HepG2 (cell line): ENCODE measurements around the gene BTF3L4. TPM values are rescaled to one million over a fixed set of nuclear protein-coding genes. Genes with fewer than 3 reads are reported as not detected.

Experiments used
- ATAC-seq: fragments of 200-7000 bp; cut with Tn5 transposase; 3 replicates; pipeline ENCODE4 v1.9.1; 2020; ENCODE audit warnings: mild to moderate bottlenecking, moderate library complexity
- BruUV-seq: library from RNA; stranded (reverse); fragments of 400-500 nt; replicated peaks from 2 replicates; lab custom pipeline; 2021; lab: Mats Ljungman, UMichigan
- CTCF ChIA-PET: fragments of 300-600 bp; formaldehyde crosslinking; extraction: SDS; loops from one replicate; lab custom pipeline; 2021; ENCODE audit warnings: low total read pairs, inconsistent platforms, low intra/inter-chr PET ratio; lab: Yijun Ruan, JAX
- POLR2A ChIA-PET: fragments of 350-600 bp; sonication (Branson Sonifier 250); formaldehyde crosslinking; loops from one replicate; lab custom pipeline; 2020; ENCODE audit warnings: antibody characterized with exemption, inconsistent platforms; lab: Yijun Ruan, JAX
- DNase-seq: peaks from one replicate; pipeline ENCODE4 v3.0.0-alpha.2; 2015; ENCODE audit warnings: low spot score
- FAIRE-seq: peaks from 3 replicates; lab custom pipeline; 2011; peaks lifted over from hg19 to GRCh38; lab: Jason Lieb, UNC
- H2AFZ ChIP-seq: one replicate; pipeline ENCODE4 v1.6.1; 2011; ENCODE audit warnings: low read length, inconsistent platforms
- H3K27ac ChIP-seq: fragments of 300-600 bp; 3 replicates; pipeline ENCODE4 v1.8.0; 2011; ENCODE audit warnings: mixed run types, mild to moderate bottlenecking, mixed read lengths, low read length, inconsistent platforms; ENCODE audit not compliant: insufficient read depth; ENCODE audit errors: extremely low read length
- H3K27me3 ChIP-seq, 2 experiments: fragments of 200-600 bp in 1 of 2; 2 replicates in 1 of 2; 3 replicates in 1 of 2; pipeline versions ENCODE4 v1.6.0 to v1.8.0; 2011; ENCODE audit warnings: low read length in 2 of 2, mild to moderate bottlenecking in 2 of 2, moderate library complexity in 2 of 2, inconsistent platforms in 1 of 2; ENCODE audit not compliant: insufficient read depth in 2 of 2, control insufficient read depth in 1 of 2
- H3K36me3 ChIP-seq, 2 experiments: fragments of 200-600 bp in 1 of 2; replicated peaks in 1 of 2; 2 replicates in 1 of 2; 3 replicates in 1 of 2; pipeline versions ENCODE4 v1.5.1 to v1.8.0; 2011; ENCODE audit warnings: low read length in 2 of 2, inconsistent platforms in 1 of 2; ENCODE audit not compliant: insufficient read depth in 2 of 2, control insufficient read depth in 1 of 2
- H3K4me1 ChIP-seq: 2 replicates; pipeline ENCODE4 v1.5.1; 2012; ENCODE audit warnings: low read length, inconsistent platforms; ENCODE audit not compliant: insufficient read depth
- H3K4me2 ChIP-seq: 2 replicates; pipeline ENCODE4 v1.6.0; 2011; ENCODE audit warnings: low read depth, low read length, inconsistent platforms
- H3K4me3 ChIP-seq, 3 experiments: fragments of 200-600 bp in 1 of 3; sonication (generic), shearing (Covaris generic) in 1 of 3; replicated peaks in 1 of 3; 2 replicates each; pipeline ENCODE4 v1.5.1; 2011 to 2016; ENCODE audit warnings: low read length in 3 of 3, inconsistent platforms in 2 of 3, low read depth in 2 of 3, mild to moderate bottlenecking in 2 of 3, control low read depth in 1 of 3, mixed read lengths in 1 of 3; ENCODE audit not compliant: insufficient read depth in 1 of 3
- H3K79me2 ChIP-seq: one replicate; pipeline ENCODE4 v1.6.1; 2011; ENCODE audit warnings: low read length, inconsistent platforms; ENCODE audit not compliant: insufficient read depth
- H3K9ac ChIP-seq: 2 replicates; pipeline ENCODE4 v1.6.0; 2011; ENCODE audit warnings: mild to moderate bottlenecking, low read depth, low read length, inconsistent platforms; ENCODE audit not compliant: insufficient read depth
- H3K9me3 ChIP-seq: 2 replicates; pipeline ENCODE4 v1.5.1; 2012; ENCODE audit warnings: mild to moderate bottlenecking, low read length
- H4K20me1 ChIP-seq: 2 replicates; pipeline ENCODE4 v1.6.0; 2011; ENCODE audit warnings: inconsistent platforms, mild to moderate bottlenecking, low read length, moderate library complexity; ENCODE audit not compliant: insufficient read depth
- EHMT2 ChIP-seq: fragments of 200-600 bp; sonication (generic); IDR thresholded peaks from 2 replicates; pipeline ENCODE4 v1.7.0; 2017; ENCODE audit warnings: antibody characterized with exemption, low read depth, low read length, borderline replicate concordance
- MBD4 ChIP-seq: IDR thresholded peaks from 2 replicates; pipeline ENCODE4 v1.6.1; 2012; ENCODE audit warnings: low read length, inconsistent platforms, borderline replicate concordance
- MLXIP ChIP-seq: sonication (generic); formaldehyde crosslinking; IDR thresholded peaks from 2 replicates; pipeline ENCODE4 v1.9.0; 2021; ENCODE audit warnings: missing genetic modification reagents, borderline replicate concordance
- NCOR1 ChIP-seq: fragments of 200-600 bp; sonication (generic); IDR thresholded peaks from 2 replicates; pipeline ENCODE4 v1.7.0; 2017; ENCODE audit warnings: antibody characterized with exemption, low read length, borderline replicate concordance
- SIN3A ChIP-seq: IDR thresholded peaks from 2 replicates; pipeline ENCODE4 v1.6.1; 2011; ENCODE audit warnings: low read depth, mild to moderate bottlenecking, control low read depth, low read length, borderline replicate concordance
- XRCC5 ChIP-seq: fragments of 200-400 bp; formaldehyde crosslinking; optimal IDR thresholded peaks from 2 replicates; pipeline ENCODE3; 2017; ENCODE audit warnings: mild to moderate bottlenecking, low read length
- ZFP41 ChIP-seq: sonication (generic); formaldehyde crosslinking; IDR thresholded peaks from 2 replicates; pipeline ENCODE4 v1.4.0; 2020; ENCODE audit warnings: mild to moderate bottlenecking, missing genetic modification reagents, borderline replicate concordance
- ZNF234 ChIP-seq: sonication (generic); formaldehyde crosslinking; conservative IDR thresholded peaks from 2 replicates; pipeline ENCODE4 v1.5.1; 2020; ENCODE audit warnings: mild to moderate bottlenecking, missing genetic modification reagents
- ZNF629 ChIP-seq: sonication (generic); formaldehyde crosslinking; conservative IDR thresholded peaks from 2 replicates; pipeline ENCODE4 v1.5.0; 2020; ENCODE audit warnings: missing genetic modification reagents
- ZNF772 ChIP-seq: sonication (generic); formaldehyde crosslinking; IDR thresholded peaks from 2 replicates; pipeline ENCODE4 v1.5.0; 2020; ENCODE audit warnings: mild to moderate bottlenecking, missing genetic modification reagents
- WGBS: methylation state at CpG from one replicate; pipeline ENCODE4 v1.1.6; 2017; ENCODE audit warnings: low lambda C conversion rate; 5-methylcytosine and 5-hydroxymethylcytosine counted together
- in situ Hi-C: cut with HindIII; loops from 2 replicates; pipeline ENCODE4 v1.10.0; 2017; ENCODE audit warnings: low pct_unique_long_range_greater_than_20kb; ENCODE audit not compliant: extremely low pct_ligation_motif_present
- intact Hi-C: fragments of 100-400 bp; cut with micrococcal nuclease; formaldehyde crosslinking; loops from one replicate; pipeline ENCODE4 v1.10.0; 2022; ENCODE audit not compliant: unreplicated experiment
- polyA plus RNA-seq, 8 experiments: library from polyadenylated mRNA; depleted of rRNA in 3 of 8; stranded (reverse) in 7 of 8; unstranded in 1 of 8; fragments of >200 nt; fragmentation: Illumina TruSeq in 4 of 8; extraction: Trizol in 4 of 8; gene quantifications; 2 replicates each; pipeline versions ENCODE4 v1.2.1 to v1.2.3, GENCODE V29; 2011 to 2016; ENCODE audit warnings: low read depth in 4 of 8, missing spikeins in 1 of 8, mixed read lengths in 1 of 8; ENCODE audit not compliant: insufficient read depth in 1 of 8
- total RNA-seq, 5 experiments: library from RNA; depleted of rRNA; stranded (reverse); fragments of >200 nt; fragmentation: Illumina TruSeq; extraction: Trizol; gene quantifications; 2 replicates each; pipeline ENCODE4 v1.2.3, GENCODE V29; 2016; ENCODE audit warnings: low read depth in 1 of 5
- TF ChIP-seq, protein P1 (sequence below): sonication (generic); formaldehyde crosslinking; IDR thresholded peaks from 2 replicates; pipeline ENCODE4 v1.5.0; 2020; ENCODE audit warnings: mild to moderate bottlenecking, missing genetic modification reagents

The BTF3L4 gene
- total and polyA plus RNA-seq, 2 of the 13 experiments (the other 11 are each of a cell fraction or from before 2014, with no cell fraction given): 59.0 to 74.3 TPM

- TF ChIP-seq, protein P1, sequence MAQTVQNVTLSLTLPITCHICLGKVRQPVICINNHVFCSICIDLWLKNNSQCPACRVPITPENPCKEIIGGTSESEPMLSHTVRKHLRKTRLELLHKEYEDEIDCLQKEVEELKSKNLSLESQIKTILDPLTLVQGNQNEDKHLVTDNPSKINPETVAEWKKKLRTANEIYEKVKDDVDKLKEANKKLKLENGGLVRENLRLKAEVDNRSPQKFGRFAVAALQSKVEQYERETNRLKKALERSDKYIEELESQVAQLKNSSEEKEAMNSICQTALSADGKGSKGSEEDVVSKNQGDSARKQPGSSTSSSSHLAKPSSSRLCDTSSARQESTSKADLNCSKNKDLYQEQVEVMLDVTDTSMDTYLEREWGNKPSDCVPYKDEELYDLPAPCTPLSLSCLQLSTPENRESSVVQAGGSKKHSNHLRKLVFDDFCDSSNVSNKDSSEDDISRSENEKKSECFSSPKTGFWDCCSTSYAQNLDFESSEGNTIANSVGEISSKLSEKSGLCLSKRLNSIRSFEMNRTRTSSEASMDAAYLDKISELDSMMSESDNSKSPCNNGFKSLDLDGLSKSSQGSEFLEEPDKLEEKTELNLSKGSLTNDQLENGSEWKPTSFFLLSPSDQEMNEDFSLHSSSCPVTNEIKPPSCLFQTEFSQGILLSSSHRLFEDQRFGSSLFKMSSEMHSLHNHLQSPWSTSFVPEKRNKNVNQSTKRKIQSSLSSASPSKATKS (CRISPR knock-in tag): 0 out of 2 replicates have a peak, but pooled peaks have one; percentile 13
- TF ChIP-seq ZNF234 (CRISPR knock-in tag) (no peak), MBD4 (0 out of 2 replicates have a peak, but pooled peaks have one; percentile 10), XRCC5 (no peak)
Observed at GRCh38 chr1:52037909-52038308, 18.2 kb upstream of the BTF3L4 start (continued).

DNA sequence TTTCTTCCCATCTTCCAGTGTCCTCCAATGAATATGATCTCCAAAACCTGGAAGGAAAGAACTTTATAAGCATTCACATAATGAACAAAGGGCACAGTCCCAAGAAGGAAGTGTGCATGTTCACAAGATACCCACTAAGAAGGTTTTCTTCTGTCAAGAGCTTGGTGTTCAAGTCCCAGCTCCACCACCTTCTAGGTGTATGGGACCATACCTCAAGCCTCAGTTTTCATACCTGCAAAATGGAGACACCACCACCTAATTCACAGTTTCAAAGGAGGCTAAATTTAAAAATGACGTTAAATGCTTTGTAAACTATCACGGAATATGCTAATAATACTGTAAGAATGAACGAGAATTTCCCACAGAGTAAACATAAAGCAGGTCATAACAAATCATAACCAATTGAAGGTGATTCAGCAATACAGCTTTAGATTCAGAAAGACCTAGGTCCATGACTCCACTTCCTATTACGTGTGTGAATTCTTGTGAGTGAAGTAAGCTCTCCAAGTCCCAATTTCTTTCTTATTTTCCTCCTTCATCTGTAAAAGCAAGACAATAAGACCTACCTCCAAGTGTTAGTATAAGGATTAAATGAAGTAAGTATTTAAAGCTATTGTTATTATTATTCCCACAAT, 14.4 kb upstream of the BTF3L4 start:
- Histone ChIP-seq H3K9ac (no peak overlapping the region), H3K79me2 (peaks cover 15% of the 10 kb centered on the region), H3K36me3 (peaks cover 5 to 20% of the 10 kb centered on the region in 2 experiments), H3K4me3 (no peak overlapping the region), H3K9me3 (no peaks in the 10 kb centered on the region), H3K4me2 (no peak overlapping the region), H3K27ac (no peak overlapping the region), H4K20me1 (no peaks in the 10 kb centered on the region), H3K4me1 (peaks cover 27% of the 10 kb centered on the region), H3K27me3 (no peaks in the 10 kb centered on the region), H2AFZ (no peak overlapping the region)
- intact Hi-C loops (loop anchor here (2.0 kb wide), 1 partner anchor 63 kb away; no protein-coding TSS in a partner anchor), in situ Hi-C loops (no loop called here)
- ChIA-PET POLR2A (interaction anchor here (1.2 to 1.3 kb wide), 2 partner anchors 8 to 13 kb away, joined by 3 to 5 read pairs; partner anchors contain the start of genes KTI12 and TXNDC12), CTCF (no interaction called here)
- FAIRE-seq (no peak), ATAC-seq (no peak), DNase-seq (no peak)
- BruUV-seq: no TSS peak
- peak; percentile 63; the same call in 1 of the 2 replicates for TF ChIP-seq ZNF629 (CRISPR knock-in tag)
- no peak for TF ChIP-seq NCOR1
- no peak for TF ChIP-seq MLXIP (CRISPR knock-in tag)
- no peak for TF ChIP-seq ZNF772
- no peak for TF ChIP-seq EHMT2
- TF ChIP-seq ZFP41 (CRISPR knock-in tag): no peak
- no peak for TF ChIP-seq SIN3A
- 96% methylated on average over 4 of the region's 4 CpGs for WGBS
